HG03139 (cell line): ENCODE results near the gene RHBDD3.

Source experiments
- ATAC-seq: cut with Tn5 transposase; IDR thresholded peaks from one replicate; pipeline ENCODE4 v1.9.1; 2021; ENCODE audit not compliant: unreplicated experiment

RHBDD3 gene

GRCh38 chr22:29269731-29270474, 2.1 kb upstream of the RHBDD3 start:
- no peak for ATAC-seq

DNA sequence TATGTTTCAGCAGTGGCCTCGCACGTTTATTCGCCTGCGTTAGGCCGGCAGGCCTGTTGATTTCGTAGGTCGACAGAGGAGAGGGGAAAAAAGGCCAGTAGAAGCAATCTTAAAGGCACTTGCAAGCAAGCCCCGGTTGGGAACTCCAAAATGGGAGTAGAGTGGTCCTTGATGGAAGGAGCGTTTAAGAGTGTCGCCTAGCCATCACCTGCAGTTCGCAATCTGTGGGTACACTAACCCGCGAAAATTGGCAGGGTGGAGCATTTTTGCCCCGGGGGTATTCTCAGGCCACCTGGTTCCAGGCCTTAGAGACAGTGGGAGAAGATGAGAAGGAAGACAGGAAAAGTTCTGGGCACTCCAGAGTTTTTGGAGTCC, 1.4 kb upstream of the RHBDD3 start:
- ATAC-seq = no peak

DNA sequence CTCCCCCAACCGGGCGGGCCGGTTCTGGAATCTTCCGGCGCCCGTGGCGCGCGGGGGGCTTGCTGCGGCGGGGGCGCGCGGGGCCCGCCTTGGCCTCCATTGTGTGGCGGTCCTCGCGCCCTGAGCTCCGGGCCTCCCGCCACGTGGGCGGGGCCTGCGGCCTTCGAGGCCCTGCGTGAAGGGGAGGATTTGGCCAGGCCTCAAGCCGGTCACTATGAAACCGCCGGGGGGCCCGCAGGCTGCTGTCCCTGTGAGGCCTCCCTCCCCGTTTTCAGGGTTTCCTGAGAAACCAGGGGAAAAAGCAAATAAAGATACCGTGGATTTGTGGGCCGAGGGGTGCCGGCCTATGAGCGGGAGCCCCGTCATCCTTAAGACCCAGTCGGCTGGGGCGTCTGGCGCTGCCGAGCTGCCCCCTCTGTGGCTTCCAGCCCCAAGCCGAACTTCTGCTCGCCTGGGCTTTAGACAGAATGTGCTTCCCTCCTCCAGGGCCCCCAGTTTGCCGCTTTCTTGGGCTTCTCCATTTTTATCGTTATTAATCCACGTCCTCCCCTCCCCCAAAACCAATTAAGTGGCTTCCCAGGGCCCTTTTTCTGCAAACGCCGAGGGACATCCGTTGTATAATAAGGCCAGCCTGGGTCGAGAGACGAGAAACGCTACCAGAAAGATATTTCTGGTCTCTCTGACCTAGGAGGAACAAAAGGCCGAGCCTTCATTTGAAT, 889 bp upstream of the RHBDD3 start:
- peak; percentile 21 for ATAC-seq

DNA sequence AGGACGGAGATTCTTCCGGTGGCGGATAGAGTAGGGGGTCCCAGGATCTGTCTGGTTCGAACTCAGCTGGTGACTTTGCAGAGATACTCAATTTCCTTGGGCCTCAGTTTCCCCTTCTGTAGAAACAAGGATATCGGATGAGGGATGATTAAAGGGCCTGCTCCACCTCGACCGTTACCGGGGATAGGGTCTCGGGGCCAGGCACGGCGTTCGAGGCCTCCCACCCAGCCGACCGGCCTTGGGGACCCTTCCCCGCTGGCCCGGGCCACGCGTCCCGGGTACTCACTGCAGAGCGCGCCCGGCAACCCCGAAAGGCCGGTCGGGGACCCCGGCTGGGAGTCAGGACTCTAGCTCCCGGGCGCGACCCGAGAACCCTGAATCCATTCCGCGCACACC, 321 bp downstream of the RHBDD3 start:
- no peak for ATAC-seq

GRCh38 chr22:29266564-29267461, 968 bp downstream of the RHBDD3 start:
- no peak for ATAC-seq

- no peak for ATAC-seq
Observed at GRCh38 chr22:29265929-29266328, 1.9 kb downstream of the RHBDD3 start.

GRCh38 chr22:29265305-29265704, 2.5 kb downstream of the RHBDD3 start:
- ATAC-seq = no peak

- no peak for ATAC-seq
Observed at GRCh38 chr22:29263791-29264276, 3.9 kb downstream of the RHBDD3 start.

GRCh38 chr22:29260601-29261315, 7.0 kb downstream of the RHBDD3 start:
- no peak for ATAC-seq

- no peak for ATAC-seq
Observed at GRCh38 chr22:29260031-29260560, 7.7 kb downstream of the RHBDD3 start.

- no peak for ATAC-seq
Observed at GRCh38 chr22:29259253-29259899, 8.4 kb downstream of the RHBDD3 start.

DNA sequence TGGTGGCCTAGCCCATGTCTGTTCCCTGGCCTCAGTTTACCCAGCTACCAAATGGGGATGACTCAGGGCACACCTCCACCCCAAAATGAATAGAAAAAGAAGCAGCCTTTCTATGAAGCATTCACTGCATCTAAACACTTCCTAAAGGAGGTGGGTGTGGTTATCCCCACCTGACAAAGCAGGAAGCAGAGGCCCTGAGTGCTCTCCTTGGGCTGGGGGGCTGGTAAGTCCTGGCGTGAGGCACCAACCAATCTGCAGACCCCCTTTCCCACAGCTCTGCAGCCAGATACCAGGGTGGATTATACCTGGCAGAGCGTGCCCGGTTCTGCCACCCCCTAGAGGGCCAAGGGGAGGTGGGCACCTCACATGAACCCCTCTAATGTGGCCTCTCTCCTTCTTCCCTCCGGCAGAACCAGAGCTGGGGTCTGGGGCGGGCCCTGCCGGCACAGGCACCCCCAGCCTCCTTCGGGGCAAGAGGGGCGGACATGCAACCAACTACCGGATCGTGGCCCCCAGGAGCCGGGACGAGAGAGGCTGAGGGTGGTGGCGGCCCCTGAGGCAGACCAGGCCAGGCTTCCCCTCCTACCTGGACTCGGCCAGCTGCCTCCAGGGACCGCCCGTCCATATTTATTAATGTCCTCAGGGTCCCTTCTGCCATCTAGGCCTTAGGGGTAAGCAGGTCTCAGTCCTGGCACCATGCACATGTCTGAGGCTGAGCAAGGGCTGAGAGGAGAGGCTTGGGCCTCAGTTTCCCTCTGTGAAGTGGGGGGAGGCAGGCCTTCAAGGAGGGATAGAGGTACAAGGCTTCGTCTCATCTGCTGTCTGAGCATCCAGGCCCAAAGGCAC, 9.2 kb downstream of the RHBDD3 start:
- ATAC-seq = no peak

GRCh38 chr22:29257751-29258181, 10.0 kb downstream of the RHBDD3 start:
- ATAC-seq = no peak

- no peak for ATAC-seq
Observed at GRCh38 chr22:29256606-29257325, 11.0 kb downstream of the RHBDD3 start.

GRCh38 chr22:29255064-29255621, 12.6 kb downstream of the RHBDD3 start:
- ATAC-seq = no peak

DNA sequence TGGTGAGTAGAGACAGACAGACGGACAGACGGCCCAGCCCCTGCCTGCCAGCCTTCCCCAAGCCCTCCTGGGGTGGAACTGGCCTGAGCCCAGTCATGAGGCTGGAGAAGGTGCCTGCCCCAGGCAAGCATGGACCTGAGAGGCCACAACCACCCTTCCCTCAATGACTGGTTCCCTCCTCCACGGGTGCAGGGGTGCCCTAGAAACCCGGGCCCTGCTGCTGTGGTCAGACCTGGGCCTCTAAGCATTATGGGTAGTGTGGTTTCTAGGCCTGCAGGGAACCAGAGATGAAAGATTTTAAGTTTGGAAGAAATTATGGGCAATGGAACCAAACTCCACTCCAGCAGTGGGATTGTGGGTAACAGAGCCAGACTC, 13.5 kb downstream of the RHBDD3 start:
- no peak for ATAC-seq

GRCh38 chr22:29253561-29254285, 14.1 kb downstream of the RHBDD3 start:
- ATAC-seq = no peak
